Activated CD4-positive, alpha-beta T cell treated with anti-CD3 and anti-CD28 coated beads for 1 hour (primary cell): ENCODE measurements around the gene MRPL23.

Experiments used
- DNase-seq: peaks from one replicate; pipeline ENCODE4 v3.0.0-alpha.2; 2020

The MRPL23 gene

DNA sequence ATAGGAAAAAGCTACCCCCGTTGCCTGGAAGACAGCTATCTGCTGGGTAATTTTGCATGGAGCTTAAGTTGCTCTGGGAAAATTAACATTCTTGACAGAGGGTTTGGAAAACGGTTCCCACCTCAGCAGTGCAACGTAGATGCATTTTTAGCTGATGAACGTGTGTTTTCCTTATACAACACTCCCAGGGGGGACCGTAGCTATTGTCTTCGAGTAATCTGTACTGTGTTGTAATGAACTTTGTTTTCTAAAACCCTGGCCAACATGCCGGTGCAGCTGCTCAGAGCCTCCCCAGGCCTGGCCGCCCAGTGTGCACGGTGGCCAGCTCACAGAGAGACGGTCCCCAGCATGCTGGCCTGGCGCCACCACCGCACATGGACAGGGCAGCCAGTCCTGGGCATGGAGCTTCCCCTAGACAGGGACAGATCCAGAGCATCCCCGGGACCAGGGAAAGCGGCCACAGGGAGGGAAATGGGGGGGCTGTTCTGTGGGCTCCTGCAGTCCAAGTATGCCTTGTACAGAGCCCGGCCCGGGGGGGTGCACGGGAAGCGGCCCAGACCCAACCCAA, 25.5 kb upstream of the MRPL23 start:
- no peak for DNase-seq

GRCh38 chr11:1922481-1923081, 24.6 kb upstream of the MRPL23 start:
- no peak for DNase-seq

DNA sequence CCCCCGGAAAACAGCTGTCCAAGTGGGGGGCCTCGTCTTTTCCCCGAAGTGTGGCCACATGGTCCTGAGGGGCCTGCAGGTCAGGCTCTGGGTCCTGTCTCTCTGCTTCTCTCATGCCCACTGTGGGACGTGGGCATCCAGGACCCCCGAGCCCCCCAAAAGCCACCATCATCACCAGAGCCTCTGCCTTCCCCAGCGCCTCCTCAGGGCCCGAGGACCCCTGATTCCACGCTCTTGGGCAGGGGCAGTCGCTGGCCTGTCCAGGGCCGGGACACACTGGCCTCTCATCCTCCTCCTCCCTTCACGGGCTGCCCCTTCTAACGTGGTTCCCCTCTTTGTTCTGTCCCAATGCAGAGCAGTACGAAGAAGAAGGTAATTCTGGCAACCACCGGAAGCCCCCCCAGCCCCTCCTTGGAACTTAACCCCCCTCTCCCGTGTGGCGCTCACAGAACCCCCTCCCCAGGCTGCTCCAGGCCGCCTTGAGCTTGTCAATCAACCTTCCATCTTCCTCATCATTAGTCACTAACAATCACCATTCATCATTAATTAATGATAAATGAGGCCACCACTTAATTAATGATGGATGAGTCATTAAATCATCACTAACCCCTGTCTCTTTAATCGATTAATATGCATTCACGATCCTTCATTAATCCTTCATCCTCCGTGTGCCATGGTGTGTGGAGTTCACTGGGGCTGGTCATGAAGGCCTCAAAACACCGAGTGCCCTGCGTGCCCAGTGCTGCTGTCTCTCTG, 23.8 kb upstream of the MRPL23 start:
- no peak for DNase-seq

DNA sequence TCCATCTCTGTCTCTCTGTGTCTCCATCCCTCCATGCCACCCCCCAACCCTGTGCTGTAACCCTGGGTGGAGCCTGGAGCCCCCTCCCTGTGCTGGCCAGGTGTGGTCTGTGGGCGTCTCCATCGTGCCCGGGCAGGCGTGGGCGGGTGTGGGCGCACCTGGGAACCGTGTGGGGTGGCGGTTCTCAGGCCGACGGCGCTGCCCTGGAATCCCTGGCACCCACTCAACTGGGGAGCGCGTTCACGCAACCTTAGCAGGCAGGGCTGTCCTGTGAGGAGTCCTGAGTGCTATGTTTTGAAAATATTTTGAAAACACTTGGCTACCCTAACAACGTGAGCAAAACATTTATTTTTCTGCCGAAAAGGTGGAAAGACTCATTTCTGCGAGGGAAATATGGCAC, 23.0 kb upstream of the MRPL23 start:
- no peak for DNase-seq

- DNase-seq = no peak
Observed at GRCh38 chr11:1924646-1925372, 22.3 kb upstream of the MRPL23 start.

GRCh38 chr11:1925373-1926155, 21.6 kb upstream of the MRPL23 start:
- DNase-seq = no peak

- DNase-seq = no peak
Observed at GRCh38 chr11:1926156-1927025, 20.7 kb upstream of the MRPL23 start.

GRCh38 chr11:1927026-1927847, 19.9 kb upstream of the MRPL23 start:
- no peak for DNase-seq

DNA sequence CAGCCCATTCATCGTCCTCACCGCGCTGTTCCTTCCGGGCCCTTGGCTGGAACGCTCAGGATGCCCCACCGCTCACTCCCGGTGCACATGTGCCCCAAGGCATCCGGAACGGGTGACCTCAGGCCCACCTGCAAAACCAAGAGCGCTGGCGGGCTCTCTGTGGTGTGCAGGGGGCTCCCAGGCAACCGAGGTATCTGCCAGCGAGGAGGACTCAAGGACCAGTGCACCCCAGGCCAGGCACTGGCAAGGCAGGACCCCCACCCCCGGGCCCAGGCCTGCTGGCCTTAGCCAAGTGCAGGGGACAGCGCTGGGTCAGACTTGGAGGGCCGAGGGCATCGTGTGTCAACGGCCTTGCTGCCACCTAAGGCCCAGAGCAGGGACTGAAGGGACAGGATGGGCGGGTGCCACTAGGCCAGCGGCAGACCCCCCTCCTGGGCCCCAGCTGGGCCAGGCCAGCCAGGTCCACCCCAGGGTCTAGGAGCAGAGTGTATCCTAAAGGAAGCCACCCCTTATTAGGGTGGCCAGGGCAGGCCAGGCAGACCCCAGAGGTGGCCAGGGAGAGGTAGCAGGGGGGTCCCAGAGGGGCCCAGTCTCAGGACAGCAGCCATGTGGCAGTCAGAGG, 19.2 kb upstream of the MRPL23 start:
- no peak for DNase-seq

DNA sequence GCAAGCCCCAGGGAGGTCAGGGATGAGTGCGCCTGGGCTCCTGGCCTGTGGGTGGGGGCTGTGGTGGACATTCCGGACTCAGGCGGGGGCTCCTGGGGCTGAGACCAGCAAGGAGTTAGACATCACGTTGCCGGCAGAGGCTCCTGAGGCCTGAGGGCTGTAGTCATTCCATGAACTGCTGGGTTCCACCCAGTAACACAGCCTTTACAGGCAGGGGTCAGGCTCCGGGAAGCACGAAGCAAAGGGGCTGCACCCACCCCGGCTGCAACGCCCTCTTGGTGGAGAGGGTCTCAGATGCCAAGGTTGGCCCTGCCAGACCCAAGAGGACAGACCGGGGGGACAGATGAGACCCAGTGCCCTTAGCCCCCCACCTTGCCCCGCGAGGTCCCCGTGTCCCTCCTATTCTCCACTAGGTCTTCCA, 18.7 kb upstream of the MRPL23 start:
- no peak for DNase-seq

DNA sequence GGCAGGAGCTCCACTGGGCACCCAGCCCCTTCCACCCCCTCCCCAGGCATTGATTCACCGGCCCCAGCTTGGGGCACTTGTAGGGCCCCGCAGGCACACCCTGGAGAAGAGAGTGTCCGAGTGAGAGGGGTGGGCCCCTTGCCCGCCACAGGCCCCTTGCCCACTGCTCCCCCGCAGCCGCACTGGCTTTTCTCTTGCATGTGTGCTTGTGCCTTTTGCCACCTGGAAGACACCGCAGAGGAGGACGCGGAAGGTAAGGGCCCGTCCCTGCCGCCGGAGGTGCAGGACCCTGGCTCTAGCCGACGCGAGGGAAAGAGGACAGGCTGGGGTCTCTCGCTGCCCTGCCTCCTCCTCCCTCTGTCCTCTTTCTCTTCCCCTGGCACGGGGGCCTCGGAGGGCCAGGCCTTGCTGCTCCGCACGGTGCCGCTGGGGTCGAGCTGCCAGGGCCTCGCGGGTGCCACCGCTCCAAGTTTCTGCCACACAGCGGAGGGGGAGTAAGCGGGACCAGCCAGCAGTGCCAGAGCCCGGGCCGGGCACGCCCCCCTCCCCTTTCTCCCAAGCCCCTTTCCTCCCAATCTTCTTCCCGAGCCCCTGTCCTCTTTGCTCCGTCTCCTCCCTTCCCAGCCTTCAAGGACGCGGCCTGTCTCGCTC, 18.1 kb upstream of the MRPL23 start:
- DNase-seq = no peak

- DNase-seq = no peak
Observed at GRCh38 chr11:1929621-1930461, 17.3 kb upstream of the MRPL23 start.

GRCh38 chr11:1930462-1930830, 16.7 kb upstream of the MRPL23 start:
- no peak for DNase-seq

DNA sequence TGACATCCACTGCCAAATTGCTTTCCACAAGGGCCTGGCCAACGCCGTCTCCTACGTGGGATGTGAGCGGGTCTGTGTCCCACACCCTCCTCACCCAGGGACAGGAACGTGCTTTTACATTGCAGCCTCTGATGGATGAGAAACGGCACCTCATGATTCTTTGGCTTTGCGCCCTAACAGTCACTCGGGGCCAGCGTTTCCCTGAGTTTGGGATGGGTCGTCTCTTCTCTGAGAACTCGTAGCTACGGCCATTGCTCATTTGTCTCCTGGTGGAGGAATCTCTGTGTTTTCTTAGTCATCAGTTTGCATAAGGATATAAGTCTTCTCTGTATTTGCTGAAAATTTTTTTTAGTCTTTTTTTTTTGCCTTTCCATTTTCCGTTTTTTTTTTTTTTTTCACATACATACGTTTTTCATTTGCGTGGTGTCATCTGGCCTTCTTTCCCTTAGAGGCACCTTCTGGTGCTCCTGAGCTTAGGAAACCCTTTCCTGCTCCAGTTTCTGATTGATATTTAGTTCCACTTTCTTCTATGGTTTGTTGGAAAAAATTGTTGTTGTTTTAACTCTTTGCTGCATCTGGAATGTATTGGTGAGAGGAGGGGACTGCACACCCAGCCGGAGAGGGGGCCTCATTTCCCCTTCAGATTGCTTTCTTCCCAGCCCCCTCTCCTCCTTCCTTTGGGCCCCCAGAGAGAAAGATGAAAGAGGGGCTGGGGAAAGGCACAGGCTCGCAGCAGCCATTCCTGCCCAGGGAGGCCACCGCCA, 15.6 kb upstream of the MRPL23 start:
- DNase-seq = no peak

DNA sequence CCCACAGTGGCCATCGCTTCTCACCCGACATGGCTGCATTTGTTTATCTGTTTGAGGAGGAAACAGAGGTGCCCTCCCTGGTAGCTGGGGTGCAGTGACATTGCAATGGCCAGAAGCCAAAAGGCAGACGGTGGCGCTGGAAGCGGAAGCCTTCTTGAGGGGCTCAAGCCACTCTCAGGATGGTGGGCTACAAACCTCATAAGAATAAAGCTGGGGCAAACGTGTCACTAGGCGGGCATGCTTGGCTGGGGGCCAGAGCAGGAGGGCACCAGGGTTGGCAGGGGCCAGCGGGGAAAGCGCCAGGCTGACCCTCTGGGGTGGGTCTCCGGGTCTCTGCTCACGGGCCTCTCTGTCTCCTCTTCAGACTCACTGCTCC, 15.0 kb upstream of the MRPL23 start:
- DNase-seq = no peak

- DNase-seq = no peak
Observed at GRCh38 chr11:1932681-1933080, 14.5 kb upstream of the MRPL23 start.

- no peak for DNase-seq
Observed at GRCh38 chr11:1933416-1934334, 13.5 kb upstream of the MRPL23 start.
